Fibroblast of skin of scalp (primary cell): ENCODE measurements around the gene KLHL17. TPM values are rescaled to one million over a fixed set of nuclear protein-coding genes. Genes with fewer than 3 reads are reported as not detected.

Source experiments
- DNase-seq: peaks from one replicate; pipeline ENCODE4 v3.0.0-alpha.2; 2013
- polyA plus RNA-seq, 2 experiments: library from polyadenylated mRNA; unstranded; fragments of 120-200 nt; gene quantifications; one replicate each; pipeline ENCODE4 v1.2.1, GENCODE V29; 2013; ENCODE audit not compliant: insufficient read length in 2 of 2

The KLHL17 gene
- 17.4 TPM for polyA plus RNA-seq (2013, experiment 1 of 2; ENCODE audit: insufficient read length)
- polyA plus RNA-seq (2013, experiment 2 of 2; ENCODE audit: insufficient read length) = 17.7 TPM

GRCh38 chr1:960363-961131 is at the start of gene KLHL17:
Gene KLHL17, plus strand, starts transcription at chr1:960584. Its CDS starts 110 bp downstream, at chr1:960694.
- peak; percentile 75 for DNase-seq

GRCh38 chr1:910881-911721 is 49.3 kb upstream of the KLHL17 start:
- DNase-seq = no peak

- DNase-seq = no peak
These were observed 48.3 kb upstream of the KLHL17 start for GRCh38 chr1:911875-912739.

GRCh38 chr1:912740-913301 is 47.6 kb upstream of the KLHL17 start:
- DNase-seq = no peak

- DNase-seq = no peak
These were observed 46.8 kb upstream of the KLHL17 start for GRCh38 chr1:913491-914130.

- no peak for DNase-seq
These were observed 46.1 kb upstream of the KLHL17 start for GRCh38 chr1:914131-914890.

- no peak for DNase-seq
These were observed 45.5 kb upstream of the KLHL17 start for GRCh38 chr1:914891-915280.

GRCh38 chr1:915295-916172 is 44.9 kb upstream of the KLHL17 start:
- no peak for DNase-seq

- DNase-seq = no peak
These were observed 44.0 kb upstream of the KLHL17 start for GRCh38 chr1:916173-917075.

GRCh38 chr1:917076-917459 is 43.3 kb upstream of the KLHL17 start:
- no peak for DNase-seq

- DNase-seq = no peak
These were observed 42.8 kb upstream of the KLHL17 start for GRCh38 chr1:917466-918091.

- DNase-seq = no peak
These were observed 42.0 kb upstream of the KLHL17 start for GRCh38 chr1:918353-918752.

GRCh38 chr1:918843-919242 is 41.5 kb upstream of the KLHL17 start:
- no peak for DNase-seq

- DNase-seq = no peak
These were observed 41.0 kb upstream of the KLHL17 start for GRCh38 chr1:919271-919872.

- DNase-seq = no peak
These were observed 40.4 kb upstream of the KLHL17 start for GRCh38 chr1:920010-920409.

- no peak for DNase-seq
These were observed 39.9 kb upstream of the KLHL17 start for GRCh38 chr1:920521-920920.

GRCh38 chr1:921011-921837 is 39.2 kb upstream of the KLHL17 start:
- DNase-seq = peak; percentile 82
